A549 (cell line): ENCODE measurements around the gene FGF4. TPM values are rescaled to one million over a fixed set of nuclear protein-coding genes. Genes with fewer than 3 reads are reported as not detected.

Experiments
- ATAC-seq, 2 experiments: fragments of 200-7000 bp in 1 of 2; fragments of >200 bp in 1 of 2; cut with Nextera tagmentation in 1 of 2; cut with Tn5 transposase in 1 of 2; 3 replicates each; pipeline versions ENCODE4 v1.8.0 to v1.9.1; 2018 to 2020; ENCODE audit warnings: mild to moderate bottlenecking in 1 of 2, moderate library complexity in 1 of 2
- CTCF ChIA-PET: fragments of 300-600 bp; sonication (Branson Sonifier 250); formaldehyde crosslinking; extraction: SDS; loops from one replicate; lab custom pipeline; 2021; ENCODE audit warnings: antibody characterized with exemption, inconsistent platforms; lab: Yijun Ruan, JAX
- POLR2A ChIA-PET: fragments of 350-600 bp; formaldehyde crosslinking; extraction: SDS; loops from one replicate; lab custom pipeline; 2021; ENCODE audit warnings: antibody characterized with exemption, inconsistent platforms; lab: Yijun Ruan, JAX
- DNase-seq, 2 experiments: peaks; one replicate each; pipeline versions ENCODE4 v3.0.0 to v3.0.0-alpha.2; 2011 to 2016; ENCODE audit warnings: low read depth in 1 of 2, low spot score in 1 of 2
- FAIRE-seq: peaks from 2 replicates; lab custom pipeline; 2011; peaks lifted over from hg19 to GRCh38; lab: Jason Lieb, UNC
- H3K27ac ChIP-seq, 2 experiments: fragments of >200 bp; sonication (Bioruptor Twin); formaldehyde crosslinking; 3 replicates each; pipeline ENCODE4 v1.5.1; 2016 to 2017
- H3K4me1 ChIP-seq: fragments of >200 bp; sonication (Bioruptor Twin); formaldehyde crosslinking; 3 replicates; pipeline ENCODE4 v1.6.1; 2016
- H3K4me2 ChIP-seq: fragments of >200 bp; sonication (Bioruptor Twin); formaldehyde crosslinking; 3 replicates; pipeline ENCODE4 v1.6.1; 2016
- H3K4me3 ChIP-seq: fragments of >200 bp; sonication (Bioruptor Twin); formaldehyde crosslinking; 3 replicates; pipeline ENCODE4 v1.5.1; 2016
- H3K9me3 ChIP-seq: fragments of >200 bp; sonication (Bioruptor Twin); formaldehyde crosslinking; 3 replicates; pipeline ENCODE4 v1.6.1; 2016
- BHLHE40 ChIP-seq: IDR thresholded peaks from 2 replicates; pipeline ENCODE4 v1.6.1; 2012; ENCODE audit warnings: low read depth, low read length, inconsistent platforms
- CHD4 ChIP-seq: fragments of 200-600 bp; sonication (generic); IDR thresholded peaks from 2 replicates; pipeline ENCODE4 v1.6.1; 2016; ENCODE audit warnings: antibody characterized with exemption, mild to moderate bottlenecking, borderline replicate concordance
- FOSB ChIP-seq: fragments of 250-450 bp; sonication (Bioruptor Pico); IDR thresholded peaks from 2 replicates; pipeline ENCODE4 v1.5.0; 2020; ENCODE audit warnings: mild to moderate bottlenecking, moderate library complexity
- FOSL2 ChIP-seq, 2 experiments: fragments of 450-650 bp in 1 of 2; fragments of >200 bp in 1 of 2; sonication (Bioruptor Twin) in 1 of 2; formaldehyde crosslinking; IDR thresholded peaks; 2 replicates each; pipeline versions ENCODE4 v1.5.0 to v1.6.1; 2016 to 2020; ENCODE audit warnings: mild to moderate bottlenecking in 1 of 2, moderate library complexity in 1 of 2
- FOXS1 ChIP-seq: fragments of 250-450 bp; sonication (Bioruptor Pico); IDR thresholded peaks from 2 replicates; pipeline ENCODE4 v1.5.0; 2020; ENCODE audit warnings: mild to moderate bottlenecking, moderate library complexity
- GATA3 ChIP-seq: IDR thresholded peaks from 2 replicates; pipeline ENCODE4 v1.6.1; 2012; ENCODE audit warnings: borderline replicate concordance
- HDAC2 ChIP-seq: fragments of 200-600 bp; sonication (generic); IDR thresholded peaks from 2 replicates; pipeline ENCODE4 v1.6.1; 2016
- HOXA7 ChIP-seq: fragments of 250-450 bp; sonication (Bioruptor Pico); IDR thresholded peaks from 2 replicates; pipeline ENCODE4 v1.5.0; 2020; ENCODE audit warnings: mild to moderate bottlenecking, moderate library complexity
- HOXB13 ChIP-seq: fragments of 250-450 bp; sonication (Bioruptor Pico); IDR thresholded peaks from 2 replicates; pipeline ENCODE4 v1.5.0; 2020; ENCODE audit warnings: low read depth, mild to moderate bottlenecking, moderate library complexity
- MAZ ChIP-seq: fragments of 150-350 bp; IDR thresholded peaks from 2 replicates; pipeline ENCODE4 v1.6.1; 2014; ENCODE audit warnings: antibody characterized with exemption, low read depth, low read length, borderline replicate concordance
- POLR2AphosphoS2 ChIP-seq: conservative IDR thresholded peaks from 2 replicates; pipeline ENCODE4 v1.6.1; 2012; ENCODE audit warnings: low read length, improper control_type of control experiment, inconsistent platforms
- RAD21 ChIP-seq, 2 experiments: fragments of >200 bp in 1 of 2; sonication (Bioruptor Twin) in 1 of 2; formaldehyde crosslinking in 1 of 2; IDR thresholded peaks in 1 of 2; conservative IDR thresholded peaks in 1 of 2; 2 replicates in 1 of 2; 3 replicates in 1 of 2; pipeline ENCODE4 v1.6.1; 2012 to 2018; ENCODE audit warnings: inconsistent platforms in 1 of 2
- RCOR1 ChIP-seq: fragments of 150-350 bp; IDR thresholded peaks from 2 replicates; pipeline ENCODE4 v1.6.1; 2014; ENCODE audit warnings: antibody characterized with exemption, low read length, low read depth
- SMC3 ChIP-seq: fragments of >200 bp; sonication (Bioruptor Twin); formaldehyde crosslinking; IDR thresholded peaks from 3 replicates; pipeline ENCODE4 v1.6.1; 2018; ENCODE audit warnings: inconsistent platforms
- TP53 ChIP-seq: fragments of 250-450 bp; sonication (Bioruptor Pico); IDR thresholded peaks from 2 replicates; pipeline ENCODE4 v1.5.0; 2021; ENCODE audit warnings: mild to moderate bottlenecking, moderate library complexity
- ZFP36 ChIP-seq: fragments of 450-650 bp; IDR thresholded peaks from 2 replicates; pipeline ENCODE4 v1.6.1; 2014; ENCODE audit warnings: borderline replicate concordance; ENCODE audit not compliant: partially characterized antibody
- WGBS: methylation state at CpG from one replicate; pipeline ENCODE4 v1.1.6; 2017; ENCODE audit errors: missing lambda C conversion rate; 5-methylcytosine and 5-hydroxymethylcytosine counted together
- polyA plus RNA-seq, 4 experiments: library from polyadenylated mRNA; depleted of rRNA in 3 of 4; stranded (reverse); fragments of >200 nt; fragmentation: RNase III in 1 of 4; extraction: RNeasy Plus Mini Kit Qiagen cat#74134 plus additional on column Dnase treatment in 1 of 4; gene quantifications; 2 replicates in 3 of 4; 3 replicates in 1 of 4; pipeline ENCODE4 v1.2.3, GENCODE V29; 2011 to 2017
- TF ChIP-seq, protein P1 (sequence below): fragments of >200 bp; sonication (Bioruptor Twin); formaldehyde crosslinking; IDR thresholded peaks from 2 replicates; pipeline ENCODE4 v1.6.1; 2016
- TF ChIP-seq, protein P2 (sequence below): fragments of 250-450 bp; sonication (Bioruptor Pico); IDR thresholded peaks from 2 replicates; pipeline ENCODE4 v1.5.0; 2021; ENCODE audit warnings: mild to moderate bottlenecking, moderate library complexity, borderline replicate concordance
- TF ChIP-seq, protein P3 (sequence below): fragments of 250-450 bp; sonication (Bioruptor Pico); IDR thresholded peaks from 2 replicates; pipeline ENCODE4 v1.5.0; 2020; ENCODE audit warnings: low read depth, mild to moderate bottlenecking, moderate library complexity
- TF ChIP-seq, protein P4 (sequence below): fragments of >200 bp; sonication (Bioruptor Twin); formaldehyde crosslinking; IDR thresholded peaks from 3 replicates; pipeline ENCODE4 v1.5.1; 2016

Gene FGF4
- polyA plus RNA-seq, 2 of the 4 experiments (the other 2 are of a cell fraction) = not detected

DNA sequence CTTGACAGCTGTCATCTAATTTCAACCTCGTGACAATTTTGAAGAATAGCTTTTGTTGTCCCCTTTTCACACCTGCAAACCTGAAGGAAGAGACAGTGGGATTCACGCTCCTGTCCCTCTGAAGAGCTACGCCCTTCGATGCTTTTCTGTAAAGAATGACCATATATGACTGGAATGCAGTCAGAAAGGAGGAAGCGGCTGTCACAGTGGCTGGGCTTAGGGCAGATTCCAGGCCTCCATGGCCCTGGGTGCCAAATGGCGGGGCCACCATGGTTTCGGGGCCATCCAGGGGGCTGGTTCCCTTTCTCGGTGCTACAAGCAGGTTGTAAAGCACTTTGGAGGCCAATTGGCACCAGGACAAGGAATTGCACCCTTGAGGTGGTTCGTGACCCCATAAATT lies 49.1 kb downstream of the FGF4 start:
- DNase-seq = no peak
- no peak for ATAC-seq
- Histone ChIP-seq H3K9me3 (no peaks in the 10 kb centered on the region), H3K4me2 (no peak overlapping the region), H3K4me1 (no peaks in the 10 kb centered on the region), H3K4me3 (no peak overlapping the region), H3K27ac (no peak overlapping the region)
- 56% methylated on average over 9 of the region's 9 CpGs for WGBS
- no peak for FAIRE-seq
- POLR2A ChIA-PET = no interaction called here
- CTCF ChIA-PET = interaction anchor here (0.6 to 2.1 kb wide), 5 partner anchors 15 to 189 kb away, joined by 3 to 11 read pairs (median 3); no protein-coding TSS in a partner anchor
- TF ChIP-seq, protein P1, sequence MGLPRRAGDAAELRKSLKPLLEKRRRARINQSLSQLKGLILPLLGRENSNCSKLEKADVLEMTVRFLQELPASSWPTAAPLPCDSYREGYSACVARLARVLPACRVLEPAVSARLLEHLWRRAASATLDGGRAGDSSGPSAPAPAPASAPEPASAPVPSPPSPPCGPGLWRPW = no peak
- TF ChIP-seq HOXB13 (CRISPR knock-in tag) (no peak), TP53 (CRISPR knock-in tag) (no peak), MAZ (no peak), FOSB (CRISPR knock-in tag) (no peak)

DNA sequence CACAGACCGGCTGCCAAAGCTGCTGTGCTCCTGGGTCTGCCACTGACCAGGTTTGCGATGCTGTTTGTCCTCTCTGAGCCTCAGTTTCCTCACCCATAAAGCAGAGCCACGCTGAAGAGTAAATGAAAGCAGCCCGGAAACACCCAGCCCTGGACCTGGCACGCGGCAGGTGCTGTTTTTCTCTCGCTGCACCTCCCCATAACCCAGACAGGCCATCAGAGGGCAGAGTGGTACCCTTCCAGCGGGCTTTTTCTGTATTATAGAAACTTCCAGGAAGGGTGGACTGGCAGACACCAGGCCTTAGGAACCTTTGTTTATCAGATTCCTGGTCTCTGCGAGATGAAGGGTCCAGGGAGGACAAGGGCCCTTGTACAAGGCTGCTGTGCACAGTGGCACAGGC lies 53.4 kb downstream of the FGF4 start:
- ChIA-PET CTCF (interaction anchor here (0.5 to 1.8 kb wide), 14 partner anchors 8 to 475 kb away, joined by 3 to 5 read pairs (median 4); no protein-coding TSS in a partner anchor), POLR2A (no interaction called here)
- no peak overlapping the region for H3K4me3 ChIP-seq
- H3K27ac ChIP-seq = no peak overlapping the region
- TF ChIP-seq, protein P1 = no peak
- no peak for TF ChIP-seq TP53 (CRISPR knock-in tag)
- no peak for TF ChIP-seq GATA3
- TF ChIP-seq, protein P2, sequence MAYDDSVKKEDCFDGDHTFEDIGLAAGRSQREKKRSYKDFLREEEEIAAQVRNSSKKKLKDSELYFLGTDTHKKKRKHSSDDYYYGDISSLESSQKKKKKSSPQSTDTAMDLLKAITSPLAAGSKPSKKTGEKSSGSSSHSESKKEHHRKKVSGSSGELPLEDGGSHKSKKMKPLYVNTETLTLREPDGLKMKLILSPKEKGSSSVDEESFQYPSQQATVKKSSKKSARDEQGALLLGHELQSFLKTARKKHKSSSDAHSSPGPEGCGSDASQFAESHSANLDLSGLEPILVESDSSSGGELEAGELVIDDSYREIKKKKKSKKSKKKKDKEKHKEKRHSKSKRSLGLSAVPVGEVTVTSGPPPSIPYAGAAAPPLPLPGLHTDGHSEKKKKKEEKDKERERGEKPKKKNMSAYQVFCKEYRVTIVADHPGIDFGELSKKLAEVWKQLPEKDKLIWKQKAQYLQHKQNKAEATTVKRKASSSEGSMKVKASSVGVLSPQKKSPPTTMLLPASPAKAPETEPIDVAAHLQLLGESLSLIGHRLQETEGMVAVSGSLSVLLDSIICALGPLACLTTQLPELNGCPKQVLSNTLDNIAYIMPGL = no peak
- TF ChIP-seq HOXA7 = no peak
- TF ChIP-seq, protein P3, sequence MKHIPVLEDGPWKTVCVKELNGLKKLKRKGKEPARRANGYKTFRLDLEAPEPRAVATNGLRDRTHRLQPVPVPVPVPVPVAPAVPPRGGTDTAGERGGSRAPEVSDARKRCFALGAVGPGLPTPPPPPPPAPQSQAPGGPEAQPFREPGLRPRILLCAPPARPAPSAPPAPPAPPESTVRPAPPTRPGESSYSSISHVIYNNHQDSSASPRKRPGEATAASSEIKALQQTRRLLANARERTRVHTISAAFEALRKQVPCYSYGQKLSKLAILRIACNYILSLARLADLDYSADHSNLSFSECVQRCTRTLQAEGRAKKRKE (CRISPR knock-in tag) = no peak
- TF ChIP-seq POLR2AphosphoS2 = no peak
- TF ChIP-seq CHD4 = no peak
- no peak for TF ChIP-seq FOXS1 (CRISPR knock-in tag)
- TF ChIP-seq SMC3 = peak; percentile 33; the same call in 2 of the 3 replicates
- no peak for TF ChIP-seq HDAC2
- no peak for TF ChIP-seq FOSL2 (IDR thresholded peaks at IDR 0.05)
- no peak for TF ChIP-seq FOSL2 (CRISPR knock-in tag; IDR thresholded peaks at IDR 0.05)
- TF ChIP-seq, protein P4, sequence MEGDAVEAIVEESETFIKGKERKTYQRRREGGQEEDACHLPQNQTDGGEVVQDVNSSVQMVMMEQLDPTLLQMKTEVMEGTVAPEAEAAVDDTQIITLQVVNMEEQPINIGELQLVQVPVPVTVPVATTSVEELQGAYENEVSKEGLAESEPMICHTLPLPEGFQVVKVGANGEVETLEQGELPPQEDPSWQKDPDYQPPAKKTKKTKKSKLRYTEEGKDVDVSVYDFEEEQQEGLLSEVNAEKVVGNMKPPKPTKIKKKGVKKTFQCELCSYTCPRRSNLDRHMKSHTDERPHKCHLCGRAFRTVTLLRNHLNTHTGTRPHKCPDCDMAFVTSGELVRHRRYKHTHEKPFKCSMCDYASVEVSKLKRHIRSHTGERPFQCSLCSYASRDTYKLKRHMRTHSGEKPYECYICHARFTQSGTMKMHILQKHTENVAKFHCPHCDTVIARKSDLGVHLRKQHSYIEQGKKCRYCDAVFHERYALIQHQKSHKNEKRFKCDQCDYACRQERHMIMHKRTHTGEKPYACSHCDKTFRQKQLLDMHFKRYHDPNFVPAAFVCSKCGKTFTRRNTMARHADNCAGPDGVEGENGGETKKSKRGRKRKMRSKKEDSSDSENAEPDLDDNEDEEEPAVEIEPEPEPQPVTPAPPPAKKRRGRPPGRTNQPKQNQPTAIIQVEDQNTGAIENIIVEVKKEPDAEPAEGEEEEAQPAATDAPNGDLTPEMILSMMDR = peak; percentile 31
- no peak for TF ChIP-seq ZFP36
- no peak for TF ChIP-seq BHLHE40
- TF ChIP-seq RCOR1 = no peak
- peak; percentile 47 to 52 for TF ChIP-seq RAD21 (conservative IDR thresholded peaks at IDR 0.05 in 1 of 2, IDR thresholded peaks at IDR 0.05 in 1 of 2)
- TF ChIP-seq MAZ = no peak
- peak in 1 of 2 experiments; percentile 20 for DNase-seq
- 25% methylated on average over 9 of the region's 9 CpGs for WGBS
- no peaks in the 10 kb centered on the region for H3K4me1 ChIP-seq
- no peaks in the 10 kb centered on the region for H3K9me3 ChIP-seq
- FAIRE-seq = no peak
- H3K4me2 ChIP-seq = no peak overlapping the region
- ATAC-seq = peak; percentile 66 to 70; a peak in 4 of 6 replicates
